A673 (cell line): Measurements from ENCODE around the gene B4GALNT4. TPM values are rescaled to one million over a fixed set of nuclear protein-coding genes. Genes with fewer than 3 reads are reported as not detected.
A peak's percentile ranks its signal among the peaks of the same experiment; 100 is the strongest.

Experiments used
- BruUV-seq: library from RNA; stranded (reverse); fragments of 400-500 nt; replicated peaks from 2 replicates; lab custom pipeline; 2021; lab: Mats Ljungman, UMichigan
- CTCF ChIA-PET: fragments of 300-600 bp; sonication (Branson Sonifier 250); formaldehyde crosslinking; loops from one replicate; lab custom pipeline; 2022; ENCODE audit warnings: antibody characterized with exemption; lab: Charles Lee
- POLR2A ChIA-PET: fragments of 300-600 bp; sonication (Branson Sonifier 250); formaldehyde crosslinking; loops from one replicate; lab custom pipeline; 2022; ENCODE audit warnings: antibody characterized with exemption; ENCODE audit not compliant: low non-redundant PET; lab: Charles Lee
- DNase-seq: peaks from one replicate; pipeline ENCODE4 v3.0.0-alpha.2; 2015; ENCODE audit warnings: low spot score
- H3K27ac ChIP-seq: fragments of 200-600 bp; sonication (generic); 2 replicates; pipeline ENCODE4 v1.5.1; 2016; ENCODE audit warnings: mixed run types, low read depth, mild to moderate bottlenecking, mixed read lengths, antibody characterized with exemption, low read length; ENCODE audit not compliant: poor library complexity, severe bottlenecking
- H3K27me3 ChIP-seq: fragments of 200-600 bp; sonication (generic); replicated peaks from 2 replicates; pipeline ENCODE4 v1.6.1; 2017; ENCODE audit warnings: mixed run types, low read depth, mild to moderate bottlenecking, mixed read lengths, antibody characterized with exemption, low read length; ENCODE audit not compliant: insufficient read depth, poor library complexity
- H3K36me3 ChIP-seq: fragments of 200-600 bp; sonication (generic); 2 replicates; pipeline ENCODE4 v1.6.1; 2016; ENCODE audit warnings: mixed run types, mild to moderate bottlenecking, mixed read lengths, antibody characterized with exemption, low read length; ENCODE audit not compliant: insufficient read depth, poor library complexity, severe bottlenecking
- H3K4me1 ChIP-seq: fragments of 200-600 bp; sonication (generic); 2 replicates; pipeline ENCODE4 v1.6.1; 2017; ENCODE audit warnings: mixed run types, mild to moderate bottlenecking, mixed read lengths, antibody characterized with exemption, low read length; ENCODE audit not compliant: insufficient read depth, poor library complexity, severe bottlenecking
- H3K4me3 ChIP-seq: fragments of 200-600 bp; sonication (generic); 2 replicates; pipeline ENCODE4 v1.5.1; 2016; ENCODE audit warnings: low read depth, mixed run types, mild to moderate bottlenecking, mixed read lengths, low read length; ENCODE audit not compliant: poor library complexity, severe bottlenecking
- H3K9me3 ChIP-seq: fragments of 200-600 bp; sonication (generic); 2 replicates; pipeline ENCODE4 v1.6.1; 2016; ENCODE audit warnings: mixed run types, low read depth, mild to moderate bottlenecking, mixed read lengths, antibody characterized with exemption, low read length; ENCODE audit not compliant: poor library complexity, severe bottlenecking
- CTCF ChIP-seq: fragments of 300-800, 200-600 bp; sonication (generic); conservative IDR thresholded peaks from 2 replicates; pipeline ENCODE4 v1.5.1; 2017; ENCODE audit warnings: low read depth, mild to moderate bottlenecking, antibody characterized with exemption, low read length, moderate library complexity, mixed read lengths
- EZH2 ChIP-seq: fragments of 200-600 bp; sonication (generic); IDR thresholded peaks from 2 replicates; pipeline ENCODE4 v1.6.1; 2017; ENCODE audit warnings: borderline replicate concordance, low read depth, mild to moderate bottlenecking, mixed read lengths, antibody characterized with exemption, low read length; ENCODE audit not compliant: poor library complexity, severe bottlenecking
- intact Hi-C: fragments of 100-400 bp; cut with micrococcal nuclease; formaldehyde crosslinking; loops from one replicate; pipeline ENCODE4 v1.10.0; 2022; ENCODE audit not compliant: unreplicated experiment
- total RNA-seq: library from RNA; stranded (reverse); gene quantifications from 2 replicates; pipeline ENCODE4 v1.2.3, GENCODE V29; 2021

B4GALNT4 gene
- total RNA-seq, 1 experiment from 2014 or later: 19.0 TPM

- Histone ChIP-seq H3K27me3 (no peaks in the 10 kb centered on the region), H3K9me3 (no peaks in the 10 kb centered on the region), H3K36me3 (no peaks in the 10 kb centered on the region), H3K27ac (no peak overlapping the region), H3K4me1 (peaks cover 10% of the 10 kb centered on the region), H3K4me3 (no peak overlapping the region)
- ChIA-PET CTCF (no interaction called here), POLR2A (no interaction called here)
- intact Hi-C loops: loop anchor here (10.0 kb wide), 2 partner anchors 49 to 99 kb away; partner anchors contain the start of gene IFITM2
- TF ChIP-seq CTCF (no peak), EZH2 (no peak)
- BruUV-seq: no TSS peak
- no peak for DNase-seq
These were observed 16.0 kb upstream of the B4GALNT4 start for GRCh38 chr11:353179-353873.

GRCh38 chr11:355581-356458, 13.5 kb upstream of the B4GALNT4 start:
- intact Hi-C loops: loop anchor here (5.0 to 10.0 kb wide), 3 partner anchors 51 to 149 kb away; partner anchors contain the start of genes BET1L, IFITM2 and RIC8A
- H3K36me3 ChIP-seq: no peaks in the 10 kb centered on the region
- H3K4me3 ChIP-seq: peak overlapping the region; percentile 43
- CTCF ChIA-PET: interaction anchor here (0.6 to 0.7 kb wide), 3 partner anchors 20 to 46 kb away, joined by 7 to 8 read pairs (median 8); no protein-coding TSS in a partner anchor
- POLR2A ChIA-PET: interaction anchor here (0.6 kb wide), 1 partner anchor 464 kb away, joined by 3 read pairs; no protein-coding TSS in a partner anchor
- DNase-seq: peak; percentile 89
- H3K27ac ChIP-seq: peak overlapping the region; percentile 97
- H3K27me3 ChIP-seq: no peaks in the 10 kb centered on the region
- no peaks in the 10 kb centered on the region for H3K9me3 ChIP-seq
- BruUV-seq: TSS peak; percentile 93
- TF ChIP-seq CTCF (no peak), EZH2 (no peak)
- peaks cover 10% of the 10 kb centered on the region for H3K4me1 ChIP-seq

GRCh38 chr11:356610-357009, 12.7 kb upstream of the B4GALNT4 start:
- Histone ChIP-seq H3K27me3 (no peaks in the 10 kb centered on the region), H3K9me3 (peaks cover 3% of the 10 kb centered on the region), H3K27ac (no peak overlapping the region), H3K36me3 (no peaks in the 10 kb centered on the region), H3K4me1 (peaks cover 10% of the 10 kb centered on the region), H3K4me3 (no peak overlapping the region)
- BruUV-seq: no TSS peak
- TF ChIP-seq CTCF (no peak), EZH2 (no peak)
- ChIA-PET CTCF (no interaction called here), POLR2A (no interaction called here)
- intact Hi-C loops: loop anchor here (5.0 to 10.0 kb wide), 3 partner anchors 52 to 149 kb away; partner anchors contain the start of genes BET1L, IFITM2 and RIC8A
- no peak for DNase-seq
